Panc1 (cell line): Measurements from ENCODE around the gene MTG1. TPM values are rescaled to one million over a fixed set of nuclear protein-coding genes. Genes with fewer than 3 reads are reported as not detected.

Experiments
- ATAC-seq: fragments of 200-7000 bp; cut with Tn5 transposase; 2 replicates; pipeline ENCODE4 v1.9.1; 2020; ENCODE audit warnings: mild to moderate bottlenecking, moderate library complexity
- BruUV-seq: library from RNA; stranded (reverse); fragments of 400-500 nt; replicated peaks from 2 replicates; lab custom pipeline; 2021; lab: Mats Ljungman, UMichigan
- CTCF ChIA-PET: fragments of 300-600 bp; sonication (Branson Sonifier 250); formaldehyde crosslinking; loops from one replicate; lab custom pipeline; 2022; ENCODE audit warnings: antibody characterized with exemption; lab: Charles Lee
- POLR2A ChIA-PET: fragments of 300-600 bp; sonication (Branson Sonifier 250); formaldehyde crosslinking; loops from one replicate; lab custom pipeline; 2022; ENCODE audit warnings: antibody characterized with exemption; lab: Charles Lee
- DNase-seq: peaks from one replicate; pipeline ENCODE4 v3.0.0-alpha.2; 2010; ENCODE audit warnings: low read depth, low spot score
- H3K27ac ChIP-seq: 2 replicates; pipeline ENCODE4 v1.5.1; 2011; ENCODE audit warnings: mild to moderate bottlenecking, low read length, inconsistent platforms
- H3K27me3 ChIP-seq: fragments of 200-500 bp; sonication (Bioruptor generic); 2 replicates; pipeline ENCODE4 v1.6.0; 2014; ENCODE audit warnings: low read length, inconsistent platforms; ENCODE audit not compliant: control insufficient read depth, insufficient read depth
- H3K36me3 ChIP-seq: fragments of 200-500 bp; sonication (Bioruptor generic); 2 replicates; pipeline ENCODE4 v1.5.1; 2014; ENCODE audit warnings: inconsistent platforms, mild to moderate bottlenecking, low read length, moderate library complexity; ENCODE audit not compliant: control insufficient read depth, insufficient read depth
- H3K4me1 ChIP-seq: 2 replicates; pipeline ENCODE4 v1.5.1; 2011; ENCODE audit warnings: inconsistent platforms, mild to moderate bottlenecking, low read length, moderate library complexity; ENCODE audit not compliant: control insufficient read depth, insufficient read depth
- H3K4me3 ChIP-seq, 2 experiments: 2 replicates each; pipeline ENCODE4 v1.5.1; 2011 to 2012; ENCODE audit warnings: low read depth in 2 of 2, low read length in 2 of 2, mild to moderate bottlenecking in 2 of 2, inconsistent platforms in 1 of 2, moderate library complexity in 1 of 2
- H3K9me3 ChIP-seq: fragments of 200-500 bp; sonication (Bioruptor generic); 2 replicates; pipeline ENCODE4 v1.5.1; 2014; ENCODE audit warnings: low read depth, mild to moderate bottlenecking, inconsistent platforms, low read length, moderate library complexity; ENCODE audit not compliant: control insufficient read depth, insufficient read depth
- POLR2AphosphoS5 ChIP-seq: IDR thresholded peaks from 2 replicates; pipeline ENCODE4 v1.6.1; 2012; ENCODE audit warnings: mild to moderate bottlenecking, low read depth, low read length, moderate library complexity
- SIN3A ChIP-seq: IDR thresholded peaks from 2 replicates; pipeline ENCODE4 v1.6.1; 2012; ENCODE audit warnings: low read depth, mild to moderate bottlenecking, low read length, moderate library complexity, borderline replicate concordance; ENCODE audit not compliant: insufficient read depth
- TCF7L2 ChIP-seq: IDR thresholded peaks from 2 replicates; pipeline ENCODE4 v1.6.1; 2011; ENCODE audit warnings: mild to moderate bottlenecking, low read depth, low read length, inconsistent platforms
- in situ Hi-C: cut with HindIII; loops from 2 replicates; pipeline ENCODE4 v1.10.0; 2016; ENCODE audit warnings: low sequenced_read_pairs, low pct_unique_long_range_greater_than_20kb
- intact Hi-C: fragments of 100-400 bp; cut with micrococcal nuclease; formaldehyde crosslinking; loops from one replicate; pipeline ENCODE4 v1.10.0; 2022; ENCODE audit not compliant: unreplicated experiment
- total RNA-seq: library from RNA; stranded (reverse); gene quantifications from one replicate; pipeline ENCODE4 v1.2.1, GENCODE V29; 2021; ENCODE audit not compliant: unreplicated experiment
- TF ChIP-seq, protein P1 (sequence below): fragments of 450-650 bp; IDR thresholded peaks from 2 replicates; pipeline ENCODE4 v1.5.1; 2017; ENCODE audit warnings: mild to moderate bottlenecking
- TF ChIP-seq, protein P2 (sequence below), 2 experiments: IDR thresholded peaks; 2 replicates each; pipeline ENCODE4 v1.6.1; 2011 to 2012; ENCODE audit warnings: low read depth in 2 of 2, control low read depth in 1 of 2, low read length in 1 of 2, mild to moderate bottlenecking in 1 of 2, moderate library complexity in 1 of 2; ENCODE audit not compliant: insufficient read depth in 1 of 2

The MTG1 gene
- total RNA-seq, 1 experiment from 2014 or later: 96.4 TPM

DNA sequence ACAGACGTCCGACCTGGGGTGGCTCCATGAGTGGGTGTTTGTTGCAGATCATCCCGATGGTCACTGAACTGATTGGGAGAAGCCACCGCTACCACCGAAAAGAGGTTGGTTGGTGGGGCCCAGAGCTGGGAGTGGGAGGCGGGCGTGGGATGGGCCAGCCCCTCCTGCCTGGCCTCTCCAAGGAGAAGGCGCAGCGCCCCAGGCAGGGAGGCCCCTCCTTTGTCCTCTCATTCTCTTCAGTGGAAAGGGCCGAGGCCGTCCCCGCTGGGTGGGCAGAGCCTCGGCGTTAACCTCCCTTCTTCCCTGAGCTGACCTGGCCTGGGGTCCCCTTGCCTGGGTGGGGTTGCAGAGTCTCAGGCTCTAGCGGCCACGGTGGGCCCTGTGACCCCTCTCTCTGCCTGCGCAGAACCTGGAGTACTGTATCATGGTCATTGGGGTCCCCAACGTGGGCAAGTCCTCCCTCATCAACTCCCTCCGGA is 5.2 kb downstream of the MTG1 start:
- POLR2A ChIA-PET: no interaction called here
- BruUV-seq: no TSS peak
- CTCF ChIA-PET: no interaction called here

DNA sequence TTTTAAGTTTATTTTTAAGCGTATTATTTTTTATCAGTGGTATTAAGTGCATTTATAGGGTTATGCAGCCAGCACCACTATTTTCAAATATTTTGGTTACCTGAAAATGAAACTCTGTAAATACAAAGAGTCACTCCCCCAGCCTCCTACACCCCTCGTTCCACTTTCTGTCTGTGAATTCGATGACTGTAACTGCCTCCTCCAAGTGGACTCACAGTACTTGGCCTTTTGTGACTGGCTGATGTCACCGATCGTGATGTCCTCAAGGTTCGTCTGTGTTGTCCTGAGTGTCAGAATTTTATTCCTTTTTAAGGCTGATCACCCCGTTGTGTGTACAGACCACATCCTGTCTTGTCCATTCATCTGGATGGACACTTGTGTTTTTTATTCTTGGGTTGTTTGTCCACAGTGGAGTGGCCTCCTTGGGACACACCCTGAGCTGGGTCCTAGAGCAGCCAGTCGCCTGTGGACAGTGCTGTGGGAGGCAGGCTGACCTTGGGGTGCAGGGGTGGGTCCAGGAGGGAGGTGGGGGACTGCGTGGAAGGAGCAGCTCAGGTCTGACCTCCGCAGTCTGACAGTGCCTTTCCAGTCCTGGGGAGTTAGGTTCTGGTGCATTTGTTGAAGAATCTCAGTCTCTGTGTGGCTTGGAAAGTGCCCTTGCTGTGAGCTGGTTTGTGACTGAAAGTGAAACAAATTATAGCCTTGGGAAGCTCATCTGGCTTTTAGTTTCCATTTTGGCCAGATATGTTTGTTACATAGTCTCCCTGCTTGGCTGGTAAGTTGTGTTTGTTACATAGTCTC is 6.9 kb downstream of the MTG1 start:
- TF ChIP-seq POLR2AphosphoS5: no peak
- TF ChIP-seq, protein P1, sequence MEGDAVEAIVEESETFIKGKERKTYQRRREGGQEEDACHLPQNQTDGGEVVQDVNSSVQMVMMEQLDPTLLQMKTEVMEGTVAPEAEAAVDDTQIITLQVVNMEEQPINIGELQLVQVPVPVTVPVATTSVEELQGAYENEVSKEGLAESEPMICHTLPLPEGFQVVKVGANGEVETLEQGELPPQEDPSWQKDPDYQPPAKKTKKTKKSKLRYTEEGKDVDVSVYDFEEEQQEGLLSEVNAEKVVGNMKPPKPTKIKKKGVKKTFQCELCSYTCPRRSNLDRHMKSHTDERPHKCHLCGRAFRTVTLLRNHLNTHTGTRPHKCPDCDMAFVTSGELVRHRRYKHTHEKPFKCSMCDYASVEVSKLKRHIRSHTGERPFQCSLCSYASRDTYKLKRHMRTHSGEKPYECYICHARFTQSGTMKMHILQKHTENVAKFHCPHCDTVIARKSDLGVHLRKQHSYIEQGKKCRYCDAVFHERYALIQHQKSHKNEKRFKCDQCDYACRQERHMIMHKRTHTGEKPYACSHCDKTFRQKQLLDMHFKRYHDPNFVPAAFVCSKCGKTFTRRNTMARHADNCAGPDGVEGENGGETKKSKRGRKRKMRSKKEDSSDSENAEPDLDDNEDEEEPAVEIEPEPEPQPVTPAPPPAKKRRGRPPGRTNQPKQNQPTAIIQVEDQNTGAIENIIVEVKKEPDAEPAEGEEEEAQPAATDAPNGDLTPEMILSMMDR: no peak
- TF ChIP-seq, protein P2, sequence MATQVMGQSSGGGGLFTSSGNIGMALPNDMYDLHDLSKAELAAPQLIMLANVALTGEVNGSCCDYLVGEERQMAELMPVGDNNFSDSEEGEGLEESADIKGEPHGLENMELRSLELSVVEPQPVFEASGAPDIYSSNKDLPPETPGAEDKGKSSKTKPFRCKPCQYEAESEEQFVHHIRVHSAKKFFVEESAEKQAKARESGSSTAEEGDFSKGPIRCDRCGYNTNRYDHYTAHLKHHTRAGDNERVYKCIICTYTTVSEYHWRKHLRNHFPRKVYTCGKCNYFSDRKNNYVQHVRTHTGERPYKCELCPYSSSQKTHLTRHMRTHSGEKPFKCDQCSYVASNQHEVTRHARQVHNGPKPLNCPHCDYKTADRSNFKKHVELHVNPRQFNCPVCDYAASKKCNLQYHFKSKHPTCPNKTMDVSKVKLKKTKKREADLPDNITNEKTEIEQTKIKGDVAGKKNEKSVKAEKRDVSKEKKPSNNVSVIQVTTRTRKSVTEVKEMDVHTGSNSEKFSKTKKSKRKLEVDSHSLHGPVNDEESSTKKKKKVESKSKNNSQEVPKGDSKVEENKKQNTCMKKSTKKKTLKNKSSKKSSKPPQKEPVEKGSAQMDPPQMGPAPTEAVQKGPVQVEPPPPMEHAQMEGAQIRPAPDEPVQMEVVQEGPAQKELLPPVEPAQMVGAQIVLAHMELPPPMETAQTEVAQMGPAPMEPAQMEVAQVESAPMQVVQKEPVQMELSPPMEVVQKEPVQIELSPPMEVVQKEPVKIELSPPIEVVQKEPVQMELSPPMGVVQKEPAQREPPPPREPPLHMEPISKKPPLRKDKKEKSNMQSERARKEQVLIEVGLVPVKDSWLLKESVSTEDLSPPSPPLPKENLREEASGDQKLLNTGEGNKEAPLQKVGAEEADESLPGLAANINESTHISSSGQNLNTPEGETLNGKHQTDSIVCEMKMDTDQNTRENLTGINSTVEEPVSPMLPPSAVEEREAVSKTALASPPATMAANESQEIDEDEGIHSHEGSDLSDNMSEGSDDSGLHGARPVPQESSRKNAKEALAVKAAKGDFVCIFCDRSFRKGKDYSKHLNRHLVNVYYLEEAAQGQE (IDR thresholded peaks at IDR 0.05; ENCODE audit: insufficient read depth in 1 of 2, low read depth in 2 of 2, low read length in 1 of 2): no peak
- TF ChIP-seq TCF7L2: no peak
- no peak for TF ChIP-seq SIN3A

More for the DNA sequence above, 5.2 kb downstream of the MTG1 start:
- no peaks in the 10 kb centered on the region for H3K27me3 ChIP-seq
- TF ChIP-seq POLR2AphosphoS5: no peak
- TF ChIP-seq, protein P2 (IDR thresholded peaks at IDR 0.05; ENCODE audit: insufficient read depth in 1 of 2, low read depth in 2 of 2, low read length in 1 of 2): no peak
- TF ChIP-seq SIN3A: no peak
- TF ChIP-seq, protein P1: no peak
- no peak for TF ChIP-seq TCF7L2
- DNase-seq (no peak), ATAC-seq (no peak)
- intact Hi-C loops (no loop called here), in situ Hi-C loops (no loop called here)
- no peaks in the 10 kb centered on the region for H3K9me3 ChIP-seq
- H3K4me3 ChIP-seq: no peak overlapping the region
- H3K36me3 ChIP-seq: peaks cover 7% of the 10 kb centered on the region
- peaks cover 8% of the 10 kb centered on the region for H3K4me1 ChIP-seq
- H3K27ac ChIP-seq: no peak overlapping the region

More for the DNA sequence above, 6.9 kb downstream of the MTG1 start:
- ChIA-PET POLR2A (no interaction called here), CTCF (no interaction called here)
- Histone ChIP-seq H3K27me3 (no peaks in the 10 kb centered on the region), H3K36me3 (peaks cover 7% of the 10 kb centered on the region; the same call in 1 of the 2 replicates), H3K27ac (no peak overlapping the region), H3K4me3 (no peak overlapping the region), H3K9me3 (no peaks in the 10 kb centered on the region), H3K4me1 (no peaks in the 10 kb centered on the region; the same call in 1 of the 2 replicates)
- in situ Hi-C loops (no loop called here), intact Hi-C loops (no loop called here)
- no peak for DNase-seq
- BruUV-seq: TSS peak; percentile 27
- ATAC-seq: no peak; the same call in 1 of the 2 replicates
